ENCODE measurements around the gene HIVEP1. TPM values are rescaled to one million over a fixed set of nuclear protein-coding genes. Genes with fewer than 3 reads are reported as not detected.
A peak's percentile ranks its signal among the peaks of the same experiment; 100 is the strongest.

The HIVEP1 gene
- total RNA-seq, 1 donor from 2014 or later, result 35.7 TPM

DNA sequence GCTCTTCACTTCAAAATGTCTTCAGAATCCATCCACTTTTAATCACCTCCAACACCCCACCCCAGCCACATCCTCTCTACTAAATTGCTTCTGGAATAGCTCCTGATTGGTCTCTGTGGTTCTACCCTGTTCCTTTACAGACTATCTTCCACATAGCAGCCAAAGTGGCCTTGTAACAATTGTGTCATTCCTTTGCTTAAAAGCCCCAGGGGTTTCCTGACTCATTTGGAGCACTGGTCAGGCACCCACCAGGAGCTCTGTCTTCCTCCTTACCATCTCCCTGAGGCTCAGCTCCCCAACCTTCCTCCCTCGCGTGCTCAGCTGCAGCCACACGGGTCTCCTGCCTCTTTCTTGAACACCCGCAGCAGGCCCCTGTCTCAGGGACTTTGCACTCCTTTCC lies 126.8 kb downstream of the HIVEP1 start:
- Mint-ChIP-seq H3K27ac (peak overlapping the region; percentile 57), H3K4me3 (ENCODE audit: low read depth) (no peak overlapping the region), H3K9me3 (ENCODE audit: low read depth) (peaks cover 31% of the 10 kb centered on the region), H3K27me3 (no peaks in the 10 kb centered on the region), H3K4me1 (ENCODE audit: low read depth) (no peaks in the 10 kb centered on the region), H3K36me3 (ENCODE audit: insufficient read depth) (peaks cover 68% of the 10 kb centered on the region)
- no peak for TF ChIP-seq CTCF (IDR thresholded peaks at IDR 0.05; ENCODE audit: unreplicated experiment)
- DNase-seq (ENCODE audit: low spot score, unreplicated experiment), result no peak

DNA sequence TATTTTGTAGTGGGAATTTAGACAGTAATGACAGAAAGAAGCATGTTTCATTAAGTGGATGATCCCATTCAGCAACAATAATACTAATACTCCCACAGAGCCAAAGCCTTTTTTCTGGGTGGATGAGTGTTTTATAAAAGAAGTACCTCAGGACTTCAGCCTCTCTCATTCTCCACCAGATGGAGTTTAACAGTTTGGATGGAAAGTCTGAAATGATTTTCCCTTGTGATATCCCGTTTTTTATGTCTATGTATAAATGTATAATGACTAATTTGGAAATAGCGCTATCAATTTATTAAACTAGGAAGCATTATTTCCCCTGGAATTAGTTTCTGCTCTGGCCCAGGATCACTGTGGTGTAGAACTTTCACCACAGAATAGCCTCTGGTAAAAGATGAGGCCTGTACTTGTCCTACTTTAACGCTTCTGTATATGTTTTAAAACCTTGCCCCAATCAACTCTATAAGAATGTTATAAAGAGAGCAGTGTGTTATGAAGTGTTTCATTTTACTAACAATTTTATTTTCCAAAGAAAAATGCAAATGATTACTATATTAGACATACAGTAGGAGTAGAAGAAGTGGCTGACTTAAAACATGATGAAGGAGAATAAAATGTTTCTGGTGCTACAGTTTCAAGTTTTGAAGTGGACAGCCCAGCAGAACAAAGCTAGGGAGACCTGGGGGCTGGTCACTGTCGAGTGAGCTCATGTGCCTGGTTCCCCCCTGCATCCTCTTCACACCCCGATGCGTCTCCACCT lies 135.6 kb downstream of the HIVEP1 start:
- no peak for DNase-seq (ENCODE audit: low spot score, unreplicated experiment)
- H3K4me1 Mint-ChIP-seq (ENCODE audit: low read depth), result peaks cover 1% of the 10 kb centered on the region
- H3K36me3 Mint-ChIP-seq (ENCODE audit: insufficient read depth), result peaks cover 12% of the 10 kb centered on the region
- H3K27ac Mint-ChIP-seq, result no peak overlapping the region
- peak; percentile 12 for TF ChIP-seq CTCF (IDR thresholded peaks at IDR 0.05; ENCODE audit: unreplicated experiment)
- H3K27me3 Mint-ChIP-seq, result no peaks in the 10 kb centered on the region
- H3K4me3 Mint-ChIP-seq (ENCODE audit: low read depth), result no peak overlapping the region
- H3K9me3 Mint-ChIP-seq (ENCODE audit: low read depth), result peaks cover 7% of the 10 kb centered on the region

DNA sequence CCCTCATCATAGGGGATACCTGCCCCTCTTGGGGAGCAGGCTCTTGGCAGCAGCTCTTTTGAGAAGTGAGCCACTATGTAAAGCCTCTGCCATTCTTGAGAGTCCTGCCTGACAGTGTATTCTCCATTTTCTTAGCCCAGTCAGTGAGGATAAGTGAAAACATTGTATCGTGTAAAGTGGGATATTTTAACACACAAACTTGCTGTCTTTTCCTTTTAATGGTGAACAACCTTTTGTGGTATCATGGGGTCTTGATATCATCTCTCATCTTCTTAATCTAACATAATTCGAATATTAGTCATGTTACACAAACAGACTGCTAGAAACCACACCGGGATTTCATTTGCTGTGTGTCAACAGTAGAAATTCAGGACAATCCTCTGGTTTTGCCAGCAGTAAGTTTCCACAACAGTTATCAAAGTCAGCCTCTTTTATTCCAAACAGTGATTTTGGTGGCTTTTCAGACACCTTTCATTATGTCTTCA lies 136.2 kb downstream of the HIVEP1 start:
- no peaks in the 10 kb centered on the region for H3K27me3 Mint-ChIP-seq
- H3K9me3 Mint-ChIP-seq (ENCODE audit: low read depth), result peaks cover 5% of the 10 kb centered on the region
- no peak for TF ChIP-seq CTCF (IDR thresholded peaks at IDR 0.05; ENCODE audit: unreplicated experiment)
- H3K27ac Mint-ChIP-seq, result no peak overlapping the region
- peaks cover 1% of the 10 kb centered on the region for H3K4me1 Mint-ChIP-seq (ENCODE audit: low read depth)
- no peak overlapping the region for H3K4me3 Mint-ChIP-seq (ENCODE audit: low read depth)
- peaks cover 9% of the 10 kb centered on the region for H3K36me3 Mint-ChIP-seq (ENCODE audit: insufficient read depth)
- DNase-seq (ENCODE audit: low spot score, unreplicated experiment), result no peak

GRCh38 chr6:12148841-12149240 lies 136.7 kb downstream of the HIVEP1 start:
- peaks cover 4% of the 10 kb centered on the region for H3K36me3 Mint-ChIP-seq (ENCODE audit: insufficient read depth)
- H3K27me3 Mint-ChIP-seq, result no peaks in the 10 kb centered on the region
- no peak for DNase-seq (ENCODE audit: low spot score, unreplicated experiment)
- H3K4me1 Mint-ChIP-seq (ENCODE audit: low read depth), result peaks cover 1% of the 10 kb centered on the region
- no peak overlapping the region for H3K4me3 Mint-ChIP-seq (ENCODE audit: low read depth)
- no peak for TF ChIP-seq CTCF (IDR thresholded peaks at IDR 0.05; ENCODE audit: unreplicated experiment)
- no peak overlapping the region for H3K27ac Mint-ChIP-seq
- H3K9me3 Mint-ChIP-seq (ENCODE audit: low read depth), result peaks cover 2% of the 10 kb centered on the region

DNA sequence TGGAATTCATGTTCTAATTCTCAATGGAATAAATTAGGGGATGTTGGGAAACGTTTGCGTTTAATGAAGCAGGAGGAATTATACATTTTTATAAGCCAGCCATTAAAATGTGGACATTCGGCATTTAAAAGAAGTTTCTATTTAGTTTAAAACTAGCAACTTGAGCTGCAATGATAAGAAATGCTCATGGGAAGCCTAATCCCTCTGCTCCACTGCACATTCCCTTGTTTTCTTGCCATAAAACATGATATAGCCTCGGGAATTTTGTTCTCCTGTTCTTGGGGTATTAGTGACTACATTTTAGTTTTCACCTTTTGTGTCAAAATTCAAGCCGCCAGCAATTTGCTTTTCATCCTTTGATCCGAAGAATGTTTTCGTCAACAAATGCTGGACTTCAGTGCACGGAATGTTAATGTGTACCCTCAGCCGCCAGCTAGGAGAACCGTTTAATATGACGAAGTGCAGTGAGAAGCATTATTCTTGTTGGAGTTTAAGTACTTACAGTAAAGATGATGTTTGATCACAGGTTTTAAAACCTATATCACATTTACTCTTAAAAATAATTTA lies 137.9 kb downstream of the HIVEP1 start:
- H3K36me3 Mint-ChIP-seq (ENCODE audit: insufficient read depth), result peaks cover 2% of the 10 kb centered on the region
- peaks cover 1% of the 10 kb centered on the region for H3K4me1 Mint-ChIP-seq (ENCODE audit: low read depth)
- H3K9me3 Mint-ChIP-seq (ENCODE audit: low read depth), result peaks cover under 1% of the 10 kb centered on the region
- no peak for TF ChIP-seq CTCF (IDR thresholded peaks at IDR 0.05; ENCODE audit: unreplicated experiment)
- H3K4me3 Mint-ChIP-seq (ENCODE audit: low read depth), result no peak overlapping the region
- no peak overlapping the region for H3K27ac Mint-ChIP-seq
- H3K27me3 Mint-ChIP-seq, result no peaks in the 10 kb centered on the region
- DNase-seq (ENCODE audit: low spot score, unreplicated experiment), result no peak
